Dendritic cell treated with granulocyte-macrophage colony-stimulating factor and Interleukin-4, amounts not matched to agents 40 ng/mL and 50 ng/mL, for 4 days (primary cell): ENCODE data around the gene RBM19.

Experiments used
- H3K27ac Mint-ChIP-seq: one replicate; pipeline ENCODE4 v1.8.0; 2022; ENCODE audit warnings: mild to moderate bottlenecking, mixed read lengths
- H3K27me3 Mint-ChIP-seq: one replicate; pipeline ENCODE4 v1.8.0; 2022; ENCODE audit warnings: mild to moderate bottlenecking, mixed read lengths
- H3K36me3 Mint-ChIP-seq: one replicate; pipeline ENCODE4 v1.8.0; 2022; ENCODE audit warnings: low read depth, mixed read lengths
- H3K4me1 Mint-ChIP-seq: one replicate; pipeline ENCODE4 v1.8.0; 2022; ENCODE audit warnings: low read depth, mixed read lengths
- H3K4me3 Mint-ChIP-seq: one replicate; pipeline ENCODE4 v1.8.0; 2022; ENCODE audit warnings: mild to moderate bottlenecking, moderate library complexity, mixed read lengths
- H3K9me3 Mint-ChIP-seq: one replicate; pipeline ENCODE4 v1.8.0; 2022; ENCODE audit warnings: mixed read lengths
- intact Hi-C: fragments of 100-400 bp; cut with micrococcal nuclease; formaldehyde crosslinking; loops from one replicate; pipeline ENCODE4 v1.15.0; 2022

The RBM19 gene

GRCh38 chr12:113936460-113936859 is 29.7 kb downstream of the RBM19 start:
- intact Hi-C loops = no loop called here
- H3K36me3 Mint-ChIP-seq = peaks cover 100% of the 10 kb centered on the region
- no peaks in the 10 kb centered on the region for H3K9me3 Mint-ChIP-seq
- no peaks in the 10 kb centered on the region for H3K27me3 Mint-ChIP-seq
- no peak overlapping the region for H3K4me3 Mint-ChIP-seq
- no peak overlapping the region for H3K27ac Mint-ChIP-seq
- H3K4me1 Mint-ChIP-seq = peaks cover 7% of the 10 kb centered on the region

DNA sequence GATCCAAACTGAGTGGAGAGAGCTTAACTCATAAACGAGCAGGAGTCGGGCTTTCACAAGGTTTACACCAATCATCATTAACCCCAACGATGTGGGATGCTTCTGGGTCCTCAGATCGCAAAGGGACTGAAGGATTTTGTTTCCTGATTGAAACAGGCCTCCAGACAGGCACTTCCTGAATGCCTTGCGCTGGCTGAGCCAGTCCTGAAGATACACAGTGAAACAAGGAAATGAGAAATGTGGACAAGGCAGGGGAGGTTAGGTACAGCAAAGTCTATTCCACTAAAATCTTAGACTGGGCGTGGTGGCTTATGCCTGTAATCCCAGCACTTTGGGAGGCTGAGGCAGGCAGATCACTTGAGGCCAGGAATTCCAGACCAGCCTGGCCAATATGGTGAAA is 30.7 kb downstream of the RBM19 start:
- no peaks in the 10 kb centered on the region for H3K9me3 Mint-ChIP-seq
- no peaks in the 10 kb centered on the region for H3K27me3 Mint-ChIP-seq
- peaks cover 7% of the 10 kb centered on the region for H3K4me1 Mint-ChIP-seq
- H3K27ac Mint-ChIP-seq = no peak overlapping the region
- intact Hi-C loops = no loop called here
- H3K4me3 Mint-ChIP-seq = no peak overlapping the region
- peaks cover 100% of the 10 kb centered on the region for H3K36me3 Mint-ChIP-seq

DNA sequence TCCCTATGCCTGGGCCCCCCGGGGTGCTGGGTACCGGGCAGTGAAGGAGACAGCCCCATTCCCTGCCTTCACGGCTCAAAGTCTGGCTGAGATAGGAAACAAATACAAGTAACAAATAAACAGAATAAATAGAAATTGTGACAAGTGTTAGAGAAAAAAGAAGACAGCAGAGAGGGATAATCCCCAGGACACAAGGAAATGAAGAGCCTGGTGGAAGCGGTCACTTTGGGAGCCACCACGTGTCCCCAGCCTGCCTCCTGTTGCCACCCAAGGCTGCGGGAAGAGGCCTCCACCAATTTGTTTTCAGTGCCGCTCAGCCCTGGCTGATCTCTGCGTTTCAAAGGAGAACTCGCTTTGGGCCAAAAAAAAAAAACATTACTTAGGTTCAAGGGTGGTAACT is 31.2 kb downstream of the RBM19 start:
- intact Hi-C loops = no loop called here
- no peaks in the 10 kb centered on the region for H3K9me3 Mint-ChIP-seq
- H3K27ac Mint-ChIP-seq = no peak overlapping the region
- H3K27me3 Mint-ChIP-seq = no peaks in the 10 kb centered on the region
- peaks cover 100% of the 10 kb centered on the region for H3K36me3 Mint-ChIP-seq
- H3K4me3 Mint-ChIP-seq = no peak overlapping the region
- peaks cover 7% of the 10 kb centered on the region for H3K4me1 Mint-ChIP-seq

DNA sequence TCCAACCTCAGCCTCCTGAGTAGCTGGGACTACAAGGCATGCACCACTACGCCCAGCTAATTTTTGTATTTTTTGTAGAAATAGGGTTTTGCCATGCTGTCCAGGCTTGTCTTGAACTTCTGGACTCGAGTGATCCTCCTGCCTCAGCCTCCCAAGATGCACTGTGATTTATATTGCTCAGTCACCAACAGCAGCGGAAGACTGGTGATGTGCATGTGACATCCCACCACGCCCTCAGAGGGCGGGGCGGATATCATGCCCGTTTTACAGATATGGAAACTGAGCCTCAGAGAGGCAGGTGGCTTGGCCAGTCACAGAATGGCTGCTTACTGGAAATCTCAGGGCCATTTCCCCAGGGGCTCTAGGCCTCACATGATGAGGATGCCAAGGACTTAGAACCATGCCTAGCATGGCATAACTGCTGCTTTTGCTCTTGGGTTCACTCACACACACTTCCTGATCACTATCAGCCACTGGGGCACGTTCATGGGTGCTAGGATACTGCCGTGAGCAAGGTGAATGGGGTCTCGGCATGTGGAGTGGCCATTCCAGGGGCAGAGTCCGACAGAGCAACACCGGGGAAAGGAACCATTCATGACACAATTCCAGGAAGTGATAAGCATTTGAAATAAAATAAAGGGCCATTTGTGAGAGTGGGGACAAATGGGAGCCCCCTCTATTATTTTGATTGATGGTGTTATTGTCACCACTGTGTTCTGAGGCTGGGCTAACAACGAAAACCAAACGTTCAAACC is 31.9 kb downstream of the RBM19 start:
- Mint-ChIP-seq H3K9me3 (no peaks in the 10 kb centered on the region), H3K36me3 (peaks cover 100% of the 10 kb centered on the region), H3K4me3 (no peak overlapping the region), H3K27me3 (no peaks in the 10 kb centered on the region), H3K4me1 (peaks cover 7% of the 10 kb centered on the region), H3K27ac (no peak overlapping the region)
- intact Hi-C loops = no loop called here

DNA sequence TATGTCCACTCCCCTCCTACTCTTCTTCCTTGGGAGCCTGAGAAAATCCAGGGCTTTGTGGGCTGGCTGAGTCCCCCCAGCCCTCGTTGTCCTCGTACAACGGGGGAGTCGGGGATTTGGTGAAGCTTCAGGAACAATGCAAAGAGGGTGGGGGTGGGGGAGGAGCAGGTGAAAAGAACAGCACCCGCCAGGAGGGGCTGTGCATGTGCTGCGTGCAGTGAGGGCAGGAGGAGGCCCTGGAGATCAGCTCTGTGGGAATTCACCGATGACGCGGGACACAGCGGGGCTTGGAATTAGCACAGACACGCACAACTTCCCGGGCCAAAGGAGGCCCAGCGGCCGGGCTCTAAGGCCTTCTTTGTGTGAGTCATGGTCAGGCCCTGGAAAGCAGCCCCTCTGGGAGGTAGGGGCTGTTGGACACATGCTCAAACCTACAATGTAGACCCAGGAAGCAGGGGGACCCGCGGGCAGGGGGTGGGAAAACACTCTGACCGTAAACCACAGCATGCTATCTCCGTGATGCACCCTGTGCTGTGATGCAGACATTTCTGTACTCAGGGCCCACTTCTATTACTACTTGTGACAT is 32.8 kb downstream of the RBM19 start:
- peaks cover 7% of the 10 kb centered on the region for H3K4me1 Mint-ChIP-seq
- peaks cover 100% of the 10 kb centered on the region for H3K36me3 Mint-ChIP-seq
- no peak overlapping the region for H3K27ac Mint-ChIP-seq

DNA sequence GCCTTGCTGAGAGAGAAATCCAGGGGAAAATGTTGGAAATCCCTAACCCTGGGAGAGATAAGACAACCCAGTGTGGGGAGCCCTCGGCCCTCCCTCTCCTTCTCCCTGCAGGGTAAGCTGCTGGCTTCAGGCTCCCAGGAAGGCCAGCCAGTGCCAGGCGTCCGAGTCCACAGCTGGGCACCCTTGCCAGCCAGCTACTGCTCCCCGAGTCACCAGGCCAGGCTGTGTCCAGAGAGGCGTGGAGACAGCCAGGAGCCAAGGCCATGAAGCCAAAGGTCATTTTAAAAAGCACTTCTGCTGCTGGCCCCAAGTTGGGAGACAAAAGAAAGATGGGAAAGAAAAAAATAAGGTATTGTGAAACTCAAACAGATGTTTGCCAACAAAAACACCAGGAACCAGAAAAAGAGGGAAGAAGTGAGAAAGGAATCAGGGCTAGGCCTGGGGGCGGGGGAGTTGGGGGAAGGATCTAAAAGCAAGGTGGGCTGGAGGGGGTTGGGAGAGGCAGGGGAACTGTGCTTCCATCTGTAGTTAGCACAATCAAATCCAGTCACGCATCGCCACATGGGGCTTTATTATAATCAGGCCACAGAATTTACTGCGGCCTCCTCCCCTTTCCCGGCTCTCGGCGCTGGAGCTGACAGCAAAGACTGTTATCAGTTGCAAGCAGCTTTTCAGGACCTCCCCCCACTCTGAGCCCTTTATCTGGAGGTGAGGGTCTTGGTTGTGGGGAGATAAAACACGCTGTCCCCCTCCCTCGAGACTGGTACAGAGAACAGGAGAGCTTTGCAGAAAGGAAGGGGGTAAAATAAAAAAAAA is 33.5 kb downstream of the RBM19 start:
- intact Hi-C loops = no loop called here
- peaks cover 7% of the 10 kb centered on the region for H3K4me1 Mint-ChIP-seq
- H3K27me3 Mint-ChIP-seq = no peaks in the 10 kb centered on the region
- no peak overlapping the region for H3K27ac Mint-ChIP-seq
- no peaks in the 10 kb centered on the region for H3K9me3 Mint-ChIP-seq
- H3K36me3 Mint-ChIP-seq = peaks cover 98% of the 10 kb centered on the region
- no peak overlapping the region for H3K4me3 Mint-ChIP-seq

More for the DNA sequence above, 32.8 kb downstream of the RBM19 start:
- Mint-ChIP-seq H3K27me3 (no peaks in the 10 kb centered on the region), H3K9me3 (no peaks in the 10 kb centered on the region), H3K4me3 (no peak overlapping the region)
- intact Hi-C loops = no loop called here

GRCh38 chr12:113931517-113931916 is 34.6 kb downstream of the RBM19 start:
- peaks cover 98% of the 10 kb centered on the region for H3K36me3 Mint-ChIP-seq
- H3K4me3 Mint-ChIP-seq = no peak overlapping the region
- intact Hi-C loops = no loop called here
- H3K9me3 Mint-ChIP-seq = no peaks in the 10 kb centered on the region
- no peaks in the 10 kb centered on the region for H3K27me3 Mint-ChIP-seq
- H3K4me1 Mint-ChIP-seq = peaks cover 12% of the 10 kb centered on the region
- no peak overlapping the region for H3K27ac Mint-ChIP-seq

DNA sequence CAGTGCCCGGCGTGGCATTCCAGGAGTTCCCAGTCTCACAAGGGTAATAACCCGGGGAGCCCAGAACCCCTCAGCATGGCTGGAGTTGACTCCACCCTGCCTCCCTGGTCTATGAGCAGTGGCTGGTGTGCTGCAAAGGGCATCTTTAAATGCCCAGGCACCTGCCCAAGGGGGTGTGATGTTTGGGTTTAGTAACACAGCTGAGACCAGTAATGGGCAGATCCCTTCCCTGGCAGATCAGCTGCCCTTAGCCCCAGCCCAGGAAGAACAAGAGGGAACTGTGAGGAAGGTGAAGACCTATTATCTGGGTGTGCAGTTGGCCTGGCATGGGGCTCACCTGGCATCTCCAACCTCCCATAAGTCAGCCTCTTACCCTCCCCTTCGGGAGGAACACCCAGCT is 35.9 kb downstream of the RBM19 start:
- Mint-ChIP-seq H3K27me3 (no peaks in the 10 kb centered on the region), H3K4me3 (no peak overlapping the region), H3K27ac (no peak overlapping the region), H3K36me3 (peaks cover 98% of the 10 kb centered on the region), H3K4me1 (peaks cover 12% of the 10 kb centered on the region), H3K9me3 (no peaks in the 10 kb centered on the region)
- intact Hi-C loops = no loop called here

DNA sequence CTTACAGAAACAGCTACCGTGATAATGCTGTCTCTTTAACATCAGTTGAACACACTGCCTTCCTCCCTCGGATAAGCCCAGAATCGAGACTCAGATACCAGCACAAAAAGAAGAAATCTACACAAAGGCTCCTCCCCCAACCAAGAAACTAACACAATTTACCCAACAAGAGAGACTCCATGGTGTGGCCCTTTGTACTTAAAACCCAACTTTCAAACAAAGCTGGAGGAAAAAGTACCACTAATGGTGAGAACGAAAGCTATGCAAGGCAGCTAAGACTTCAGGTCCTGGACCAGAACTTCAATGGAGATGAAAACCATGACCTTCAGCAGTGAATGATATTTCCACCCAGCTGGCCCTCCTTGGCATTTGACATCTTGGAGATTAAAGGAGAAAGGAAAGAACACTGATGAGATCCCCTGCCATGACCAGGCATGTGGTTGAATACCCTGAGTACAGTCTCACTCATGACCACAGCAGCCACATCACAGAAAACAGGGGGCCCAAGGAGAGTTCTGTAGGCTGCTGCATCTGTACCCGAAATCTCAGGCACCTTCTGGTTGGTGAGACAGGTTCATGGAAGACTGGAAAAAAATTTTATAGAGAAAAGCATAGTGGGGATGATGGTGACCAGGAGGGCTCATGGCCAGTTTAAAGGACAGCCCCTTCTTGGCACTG is 36.7 kb downstream of the RBM19 start:
- Mint-ChIP-seq H3K9me3 (no peaks in the 10 kb centered on the region), H3K4me3 (no peak overlapping the region), H3K27me3 (no peaks in the 10 kb centered on the region), H3K4me1 (peaks cover 12% of the 10 kb centered on the region), H3K36me3 (peaks cover 98% of the 10 kb centered on the region), H3K27ac (no peak overlapping the region)
- intact Hi-C loops = no loop called here

DNA sequence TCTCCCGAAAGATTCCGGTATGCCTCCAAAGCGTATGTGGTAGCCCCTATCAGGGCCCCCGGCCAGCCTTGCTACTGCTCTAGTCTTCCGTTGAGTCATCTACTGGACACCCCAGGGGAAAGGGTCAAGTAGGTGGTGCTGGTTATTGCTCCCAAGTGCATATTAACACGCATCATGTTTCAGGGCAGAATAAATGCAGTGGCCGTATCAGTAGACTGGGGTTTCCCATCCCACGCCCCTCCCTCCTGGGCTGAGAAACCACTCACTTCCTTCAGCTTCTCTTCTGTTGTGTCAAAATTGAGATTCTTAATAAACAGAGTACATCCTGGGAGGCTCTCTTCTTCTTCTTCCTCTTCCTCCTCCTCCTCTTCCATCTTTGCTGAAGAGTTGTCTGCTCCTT is 39.3 kb downstream of the RBM19 start:
- H3K4me3 Mint-ChIP-seq = no peak overlapping the region

DNA sequence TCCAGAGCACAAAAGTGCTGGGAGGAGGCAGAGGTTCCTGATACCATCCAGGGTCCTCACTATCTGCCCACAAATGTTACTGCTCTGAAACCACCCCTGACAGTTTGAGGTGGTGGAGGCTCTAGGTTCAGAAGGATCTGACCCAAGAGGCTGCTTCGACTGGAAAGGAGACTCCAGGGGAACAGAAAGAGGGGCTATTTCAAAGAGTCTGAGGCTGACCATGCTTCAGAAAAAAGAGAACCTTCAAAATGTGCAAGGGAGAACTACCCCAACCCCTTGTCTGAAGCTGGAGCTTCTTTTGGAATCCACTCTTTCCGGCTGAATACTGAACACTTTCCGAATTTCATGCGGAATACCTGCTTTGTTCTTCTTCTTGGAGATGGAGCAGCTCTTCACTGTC is 41.8 kb downstream of the RBM19 start:
- Mint-ChIP-seq H3K27ac (no peak overlapping the region), H3K4me1 (peaks cover 5% of the 10 kb centered on the region), H3K36me3 (peaks cover 98% of the 10 kb centered on the region), H3K4me3 (no peak overlapping the region), H3K9me3 (no peaks in the 10 kb centered on the region), H3K27me3 (no peaks in the 10 kb centered on the region)
- intact Hi-C loops = no loop called here

More for the DNA sequence above, 39.3 kb downstream of the RBM19 start:
- peaks cover 5% of the 10 kb centered on the region for H3K4me1 Mint-ChIP-seq
- H3K27me3 Mint-ChIP-seq = no peaks in the 10 kb centered on the region
- H3K27ac Mint-ChIP-seq = no peak overlapping the region
- no peaks in the 10 kb centered on the region for H3K9me3 Mint-ChIP-seq
- intact Hi-C loops = no loop called here
- H3K36me3 Mint-ChIP-seq = peaks cover 98% of the 10 kb centered on the region

DNA sequence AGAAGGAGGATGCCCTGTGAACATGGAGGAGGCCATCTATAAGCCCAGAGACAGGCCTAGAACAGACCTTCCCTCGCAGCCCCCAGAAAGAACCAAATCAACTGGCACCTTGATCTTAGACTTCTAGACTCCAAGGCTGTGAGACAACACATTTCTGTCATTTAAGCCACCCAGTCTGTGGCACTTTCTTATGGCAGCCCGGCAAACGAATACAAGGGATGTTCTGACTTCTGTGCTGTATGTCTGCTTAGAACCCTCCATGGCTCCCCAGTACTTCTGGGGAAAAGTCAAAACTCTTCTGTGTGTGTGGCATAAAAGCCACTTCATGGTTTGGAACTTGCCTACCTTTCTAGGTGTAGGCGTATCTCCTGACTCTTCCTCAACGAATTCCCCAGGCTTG is 42.9 kb downstream of the RBM19 start:
- Mint-ChIP-seq H3K27me3 (no peaks in the 10 kb centered on the region), H3K27ac (no peak overlapping the region), H3K4me3 (no peak overlapping the region), H3K9me3 (no peaks in the 10 kb centered on the region), H3K4me1 (peaks cover 5% of the 10 kb centered on the region), H3K36me3 (peaks cover 87% of the 10 kb centered on the region)
- intact Hi-C loops = no loop called here

GRCh38 chr12:113921430-113921829 is 44.7 kb downstream of the RBM19 start:
- Mint-ChIP-seq H3K36me3 (peaks cover 81% of the 10 kb centered on the region), H3K4me1 (no peaks in the 10 kb centered on the region), H3K27ac (no peak overlapping the region), H3K27me3 (no peaks in the 10 kb centered on the region), H3K4me3 (no peak overlapping the region), H3K9me3 (no peaks in the 10 kb centered on the region)
- intact Hi-C loops = no loop called here

- Mint-ChIP-seq H3K4me3 (no peak overlapping the region), H3K36me3 (peaks cover 81% of the 10 kb centered on the region), H3K4me1 (no peaks in the 10 kb centered on the region), H3K27ac (no peak overlapping the region), H3K9me3 (no peaks in the 10 kb centered on the region), H3K27me3 (no peaks in the 10 kb centered on the region)
- intact Hi-C loops = no loop called here
These were observed 46.3 kb downstream of the RBM19 start for GRCh38 chr12:113919791-113920190.
